Measurements from ENCODE around the gene HTRA3.

DNA sequence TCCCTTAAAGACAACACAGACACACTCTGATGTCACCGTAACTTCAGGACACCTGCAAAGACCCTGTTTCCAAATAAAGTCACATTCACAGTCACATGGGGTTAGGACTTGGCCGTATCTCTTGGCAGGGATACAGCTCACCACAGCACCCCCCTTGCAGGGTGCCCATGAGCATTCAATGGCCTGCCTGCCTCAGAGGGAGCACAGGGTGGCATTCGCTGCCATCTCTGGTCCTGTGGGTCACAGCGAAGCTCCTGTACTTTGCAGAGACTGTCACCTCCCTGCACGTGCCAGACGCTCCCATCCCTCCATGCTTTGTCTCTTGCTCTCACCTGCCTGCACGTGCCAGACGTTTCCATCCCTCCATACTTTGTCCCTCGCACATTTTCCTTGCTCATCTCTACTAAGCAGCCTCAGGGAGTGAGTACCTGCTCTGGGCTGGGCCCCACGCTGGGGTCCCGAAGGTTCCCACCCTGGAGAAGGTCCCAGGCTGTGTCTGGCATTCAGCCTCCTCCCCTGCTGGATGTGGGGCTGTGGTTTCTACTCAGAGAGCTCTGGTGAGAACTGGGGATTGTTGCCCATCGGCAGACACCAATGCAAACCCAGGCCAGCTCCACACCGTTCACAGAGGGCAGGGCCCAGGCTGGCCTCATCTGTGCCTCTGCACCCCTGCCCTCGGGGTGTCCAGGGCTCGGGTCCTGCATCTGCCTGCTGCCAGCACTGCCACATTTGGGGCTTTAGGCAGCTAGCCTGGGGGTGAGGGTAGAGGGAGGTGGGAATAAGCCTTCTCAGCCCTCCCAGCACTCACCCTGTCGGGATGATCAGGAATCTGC, 15.8 kb downstream of the HTRA3 start:
- TF ChIP-seq, protein P1, sequence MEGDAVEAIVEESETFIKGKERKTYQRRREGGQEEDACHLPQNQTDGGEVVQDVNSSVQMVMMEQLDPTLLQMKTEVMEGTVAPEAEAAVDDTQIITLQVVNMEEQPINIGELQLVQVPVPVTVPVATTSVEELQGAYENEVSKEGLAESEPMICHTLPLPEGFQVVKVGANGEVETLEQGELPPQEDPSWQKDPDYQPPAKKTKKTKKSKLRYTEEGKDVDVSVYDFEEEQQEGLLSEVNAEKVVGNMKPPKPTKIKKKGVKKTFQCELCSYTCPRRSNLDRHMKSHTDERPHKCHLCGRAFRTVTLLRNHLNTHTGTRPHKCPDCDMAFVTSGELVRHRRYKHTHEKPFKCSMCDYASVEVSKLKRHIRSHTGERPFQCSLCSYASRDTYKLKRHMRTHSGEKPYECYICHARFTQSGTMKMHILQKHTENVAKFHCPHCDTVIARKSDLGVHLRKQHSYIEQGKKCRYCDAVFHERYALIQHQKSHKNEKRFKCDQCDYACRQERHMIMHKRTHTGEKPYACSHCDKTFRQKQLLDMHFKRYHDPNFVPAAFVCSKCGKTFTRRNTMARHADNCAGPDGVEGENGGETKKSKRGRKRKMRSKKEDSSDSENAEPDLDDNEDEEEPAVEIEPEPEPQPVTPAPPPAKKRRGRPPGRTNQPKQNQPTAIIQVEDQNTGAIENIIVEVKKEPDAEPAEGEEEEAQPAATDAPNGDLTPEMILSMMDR (IDR thresholded peaks at IDR 0.05) = no peak
- TF ChIP-seq POLR2A (IDR thresholded peaks at IDR 0.05) = no peak

Measured in esophagus squamous epithelium (tissue), 4 donors.